Suprapubic skin (tissue), 3 donors: Measurements from ENCODE around the gene BCL7C.

Experiments used
- POLR2A ChIP-seq, 2 donors: fragments of 450-650 bp; IDR thresholded peaks; one replicate each; pipeline ENCODE4 v1.6.1; 2017; ENCODE audit warnings: antibody characterized with exemption in 2 of 2, mild to moderate bottlenecking in 2 of 2, moderate library complexity in 2 of 2
- TF ChIP-seq, protein P1 (sequence below), 2 donors: fragments of 200-600 bp in 1 of 2; fragments of 450-650 bp in 1 of 2; sonication (generic) in 1 of 2; IDR thresholded peaks; one replicate each; pipeline ENCODE4 v1.5.1; 2016 to 2019; ENCODE audit warnings: antibody characterized with exemption in 2 of 2, mild to moderate bottlenecking in 1 of 2, moderate library complexity in 1 of 2

DNA sequence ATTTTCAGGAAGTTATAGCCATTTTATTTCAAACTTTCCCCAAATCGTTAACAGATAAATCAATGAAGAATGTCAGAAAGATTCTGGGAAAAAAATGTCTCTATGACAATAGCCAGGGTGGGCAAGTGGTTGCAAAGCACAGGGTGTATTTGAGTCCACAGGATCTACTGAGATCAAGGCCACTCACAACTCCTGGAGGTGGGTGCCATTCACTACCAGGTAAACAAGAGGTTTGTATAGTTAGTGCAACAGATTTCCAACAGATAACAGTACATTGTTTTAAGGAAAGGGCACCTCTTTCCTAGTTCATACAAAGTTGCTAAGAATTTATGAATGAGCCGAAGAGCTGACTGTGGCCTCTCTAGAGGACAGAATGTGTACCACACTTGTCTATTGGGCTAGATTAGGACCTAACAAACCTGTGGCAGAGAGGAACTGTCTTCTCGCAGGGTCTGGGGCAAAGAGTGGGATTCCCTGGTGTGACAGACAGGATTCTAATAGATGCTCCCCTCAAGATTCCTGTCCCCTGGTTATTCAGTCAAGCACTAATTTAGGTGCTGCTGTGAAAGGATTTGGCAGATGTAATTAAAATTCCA is 54.9 kb downstream of the BCL7C start:
- TF ChIP-seq, protein P1, sequence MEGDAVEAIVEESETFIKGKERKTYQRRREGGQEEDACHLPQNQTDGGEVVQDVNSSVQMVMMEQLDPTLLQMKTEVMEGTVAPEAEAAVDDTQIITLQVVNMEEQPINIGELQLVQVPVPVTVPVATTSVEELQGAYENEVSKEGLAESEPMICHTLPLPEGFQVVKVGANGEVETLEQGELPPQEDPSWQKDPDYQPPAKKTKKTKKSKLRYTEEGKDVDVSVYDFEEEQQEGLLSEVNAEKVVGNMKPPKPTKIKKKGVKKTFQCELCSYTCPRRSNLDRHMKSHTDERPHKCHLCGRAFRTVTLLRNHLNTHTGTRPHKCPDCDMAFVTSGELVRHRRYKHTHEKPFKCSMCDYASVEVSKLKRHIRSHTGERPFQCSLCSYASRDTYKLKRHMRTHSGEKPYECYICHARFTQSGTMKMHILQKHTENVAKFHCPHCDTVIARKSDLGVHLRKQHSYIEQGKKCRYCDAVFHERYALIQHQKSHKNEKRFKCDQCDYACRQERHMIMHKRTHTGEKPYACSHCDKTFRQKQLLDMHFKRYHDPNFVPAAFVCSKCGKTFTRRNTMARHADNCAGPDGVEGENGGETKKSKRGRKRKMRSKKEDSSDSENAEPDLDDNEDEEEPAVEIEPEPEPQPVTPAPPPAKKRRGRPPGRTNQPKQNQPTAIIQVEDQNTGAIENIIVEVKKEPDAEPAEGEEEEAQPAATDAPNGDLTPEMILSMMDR (IDR thresholded peaks at IDR 0.05) = no peak
- TF ChIP-seq POLR2A (IDR thresholded peaks at IDR 0.05) = no peak
